Measurements from ENCODE around the gene SRGAP2C.
"Not testable (repeated sequence)": the region's sequence is repeated elsewhere in the genome, so short reads cannot be mapped to it uniquely, and the experiment has no call there.

The SRGAP2C gene

GRCh38 chr1:121184290-121185127, at the start of gene SRGAP2C, which contains the start of gene FAM72B:
Gene SRGAP2C (plus strand): TSS chr1:121184975. CDS start chr1:121187447, 2,472 bp downstream.
Gene FAM72B (minus strand): TSS chr1:121184340. CDS start chr1:121183489, 851 bp downstream.
- peak; percentile 89 for DNase-seq (ENCODE audit: low read depth)

- not testable (repeated sequence) for DNase-seq (ENCODE audit: low read depth)
Measured at GRCh38 chr1:121140393-121140792, 44.4 kb upstream of the SRGAP2C start.

GRCh38 chr1:121148489-121149190, 36.1 kb upstream of the SRGAP2C start:
- not testable (repeated sequence) for DNase-seq (ENCODE audit: low read depth)

GRCh38 chr1:121151294-121151693, 33.5 kb upstream of the SRGAP2C start:
- DNase-seq (ENCODE audit: low read depth) = not testable (repeated sequence)

- DNase-seq (ENCODE audit: low read depth) = not testable (repeated sequence)
Measured at GRCh38 chr1:121152788-121153187, 32.0 kb upstream of the SRGAP2C start.

- DNase-seq (ENCODE audit: low read depth) = not testable (repeated sequence)
Measured at GRCh38 chr1:121154811-121155210, 30.0 kb upstream of the SRGAP2C start.

- not testable (repeated sequence) for DNase-seq (ENCODE audit: low read depth)
Measured at GRCh38 chr1:121155671-121156358, 29.0 kb upstream of the SRGAP2C start.

- not testable (repeated sequence) for DNase-seq (ENCODE audit: low read depth)
Measured at GRCh38 chr1:121156958-121157603, 27.7 kb upstream of the SRGAP2C start.

GRCh38 chr1:121157609-121158008, 27.2 kb upstream of the SRGAP2C start:
- DNase-seq (ENCODE audit: low read depth) = not testable (repeated sequence)

- not testable (repeated sequence) for DNase-seq (ENCODE audit: low read depth)
Measured at GRCh38 chr1:121160118-121160517, 24.7 kb upstream of the SRGAP2C start.

- not testable (repeated sequence) for DNase-seq (ENCODE audit: low read depth)
Measured at GRCh38 chr1:121161199-121161901, 23.4 kb upstream of the SRGAP2C start.

GRCh38 chr1:121163850-121164757, 20.7 kb upstream of the SRGAP2C start:
- DNase-seq (ENCODE audit: low read depth) = not testable (repeated sequence)

GRCh38 chr1:121165296-121165695, 19.5 kb upstream of the SRGAP2C start:
- DNase-seq (ENCODE audit: low read depth) = not testable (repeated sequence)

GRCh38 chr1:121167225-121167738, 17.5 kb upstream of the SRGAP2C start:
- not testable (repeated sequence) for DNase-seq (ENCODE audit: low read depth)

GRCh38 chr1:121168152-121168668, 16.6 kb upstream of the SRGAP2C start:
- not testable (repeated sequence) for DNase-seq (ENCODE audit: low read depth)

- not testable (repeated sequence) for DNase-seq (ENCODE audit: low read depth)
Measured at GRCh38 chr1:121176649-121177048, 8.1 kb upstream of the SRGAP2C start.

GRCh38 chr1:121178197-121178596, 6.6 kb upstream of the SRGAP2C start:
- not testable (repeated sequence) for DNase-seq (ENCODE audit: low read depth)

- not testable (repeated sequence) for DNase-seq (ENCODE audit: low read depth)
Measured at GRCh38 chr1:121183867-121184266, 908 bp upstream of the SRGAP2C start.

GRCh38 chr1:121185140-121185708, 449 bp downstream of the SRGAP2C start:
- DNase-seq (ENCODE audit: low read depth) = not testable (repeated sequence)
